ENCODE results near the gene RNLS.

The RNLS gene

GRCh38 chr10:88526501-88527105 lies 56.5 kb downstream of the RNLS start:
- Histone ChIP-seq H3K4me1 (ENCODE audit: insufficient read depth, low read length, severe bottlenecking) (no peaks in the 10 kb centered on the region), H3K4me2 (ENCODE audit: low read length) (no peak overlapping the region)
- TF ChIP-seq EZH2 (IDR thresholded peaks at IDR 0.05; ENCODE audit: borderline replicate concordance, low read length) (no peak), CTCF (IDR thresholded peaks at IDR 0.05; ENCODE audit: low read length) (no peak)

GRCh38 chr10:88525371-88526069 lies 57.6 kb downstream of the RNLS start:
- Histone ChIP-seq H3K36me3 (ENCODE audit: insufficient read depth, low read length) (no peaks in the 10 kb centered on the region), H3K4me2 (ENCODE audit: low read length) (no peak overlapping the region), H3K27ac (ENCODE audit: low read depth, low read length, poor library complexity, severe bottlenecking) (no peak overlapping the region), H3K4me1 (ENCODE audit: insufficient read depth, low read length, severe bottlenecking) (no peaks in the 10 kb centered on the region), H3K9me3 (ENCODE audit: low read length) (no peaks in the 10 kb centered on the region), H4K20me1 (ENCODE audit: insufficient read depth, low read length) (no peaks in the 10 kb centered on the region), H3K79me2 (ENCODE audit: insufficient read depth, low read length) (no peaks in the 10 kb centered on the region), H2AFZ (ENCODE audit: low read length) (no peak overlapping the region), H3K27me3 (ENCODE audit: insufficient read depth, low read length) (no peaks in the 10 kb centered on the region), H3K9ac (ENCODE audit: low read length) (no peak overlapping the region), H3K9me2 (ENCODE audit: low read depth, low read length) (no peaks in the 10 kb centered on the region), H3F3A (ENCODE audit: insufficient read depth, low read length) (no peaks in the 10 kb centered on the region), H3K4me3 (ENCODE audit: low read depth, low read length, poor library complexity, severe bottlenecking) (no peak overlapping the region)
- TF ChIP-seq EZH2 (IDR thresholded peaks at IDR 0.05; ENCODE audit: borderline replicate concordance, low read length) (no peak), CTCF (IDR thresholded peaks at IDR 0.05; ENCODE audit: low read length) (no peak)

More at GRCh38 chr10:88526501-88527105, 56.5 kb downstream of the RNLS start:
- Histone ChIP-seq H2AFZ (ENCODE audit: low read length) (no peak overlapping the region), H3K27me3 (ENCODE audit: insufficient read depth, low read length) (no peaks in the 10 kb centered on the region), H3K4me3 (ENCODE audit: low read depth, low read length, poor library complexity, severe bottlenecking) (no peak overlapping the region), H3K36me3 (ENCODE audit: insufficient read depth, low read length) (no peaks in the 10 kb centered on the region), H4K20me1 (ENCODE audit: insufficient read depth, low read length) (no peaks in the 10 kb centered on the region), H3K79me2 (ENCODE audit: insufficient read depth, low read length) (no peaks in the 10 kb centered on the region), H3K27ac (ENCODE audit: low read depth, low read length, poor library complexity, severe bottlenecking) (no peak overlapping the region), H3K9me3 (ENCODE audit: low read length) (no peaks in the 10 kb centered on the region), H3K9me2 (ENCODE audit: low read depth, low read length) (no peaks in the 10 kb centered on the region), H3F3A (ENCODE audit: insufficient read depth, low read length) (no peaks in the 10 kb centered on the region), H3K9ac (ENCODE audit: low read length) (no peak overlapping the region)

- Histone ChIP-seq H2AFZ (ENCODE audit: low read length) (no peak overlapping the region), H3K9ac (ENCODE audit: low read length) (no peak overlapping the region), H3K27me3 (ENCODE audit: insufficient read depth, low read length) (no peaks in the 10 kb centered on the region), H3F3A (ENCODE audit: insufficient read depth, low read length) (no peaks in the 10 kb centered on the region), H3K4me1 (ENCODE audit: insufficient read depth, low read length, severe bottlenecking) (no peaks in the 10 kb centered on the region), H3K79me2 (ENCODE audit: insufficient read depth, low read length) (no peaks in the 10 kb centered on the region), H3K36me3 (ENCODE audit: insufficient read depth, low read length) (no peaks in the 10 kb centered on the region), H3K9me3 (ENCODE audit: low read length) (no peaks in the 10 kb centered on the region), H3K27ac (ENCODE audit: low read depth, low read length, poor library complexity, severe bottlenecking) (no peak overlapping the region), H3K4me3 (ENCODE audit: low read depth, low read length, poor library complexity, severe bottlenecking) (no peak overlapping the region), H3K9me2 (ENCODE audit: low read depth, low read length) (no peaks in the 10 kb centered on the region), H4K20me1 (ENCODE audit: insufficient read depth, low read length) (no peaks in the 10 kb centered on the region), H3K4me2 (ENCODE audit: low read length) (no peak overlapping the region)
- TF ChIP-seq CTCF (IDR thresholded peaks at IDR 0.05; ENCODE audit: low read length) (no peak), EZH2 (IDR thresholded peaks at IDR 0.05; ENCODE audit: borderline replicate concordance, low read length) (no peak)
These were observed 59.2 kb downstream of the RNLS start for GRCh38 chr10:88523739-88524400.

Measured in OCI-LY1 (cell line).